GM06990 (cell line): ENCODE data around the gene SYTL2.

Experiments used
- DNase-seq: peaks from one replicate; pipeline ENCODE4 v3.0.0-alpha.2; 2011; ENCODE audit not compliant: insufficient read length; ENCODE audit errors: extremely low read depth
- H3K27me3 ChIP-seq: replicated peaks from 2 replicates; pipeline ENCODE4 v1.6.0; 2011; ENCODE audit warnings: low read length; ENCODE audit not compliant: control insufficient read depth, insufficient read depth
- H3K36me3 ChIP-seq: 2 replicates; pipeline ENCODE4 v1.5.1; 2011; ENCODE audit warnings: low read length; ENCODE audit not compliant: control insufficient read depth, insufficient read depth
- H3K4me3 ChIP-seq: replicated peaks from 2 replicates; pipeline ENCODE4 v1.5.1; 2011; ENCODE audit warnings: low read depth, mild to moderate bottlenecking, control low read depth, low read length
- CTCF ChIP-seq: IDR thresholded peaks from 2 replicates; pipeline ENCODE4 v1.5.1; 2011; ENCODE audit warnings: low read length, control low read depth, mild to moderate bottlenecking, inconsistent platforms; ENCODE audit not compliant: insufficient read depth, poor library complexity, severe bottlenecking

The SYTL2 gene

GRCh38 chr11:85718126-85718943, 92.6 kb downstream of the SYTL2 start:
- H3K36me3 ChIP-seq, result no peaks in the 10 kb centered on the region
- no peak overlapping the region for H3K4me3 ChIP-seq
- DNase-seq, result no peak
- TF ChIP-seq CTCF, result no peak
- no peaks in the 10 kb centered on the region for H3K27me3 ChIP-seq

GRCh38 chr11:85717429-85717828, 93.5 kb downstream of the SYTL2 start:
- DNase-seq, result no peak
- no peaks in the 10 kb centered on the region for H3K36me3 ChIP-seq
- TF ChIP-seq CTCF, result no peak
- H3K4me3 ChIP-seq, result no peak overlapping the region
- H3K27me3 ChIP-seq, result no peaks in the 10 kb centered on the region

GRCh38 chr11:85712953-85713352, 98.0 kb downstream of the SYTL2 start:
- no peak for DNase-seq
- Histone ChIP-seq H3K4me3 (no peak overlapping the region), H3K27me3 (no peaks in the 10 kb centered on the region), H3K36me3 (no peaks in the 10 kb centered on the region)
- no peak for TF ChIP-seq CTCF

GRCh38 chr11:85710917-85711316, 100.0 kb downstream of the SYTL2 start:
- Histone ChIP-seq H3K36me3 (no peaks in the 10 kb centered on the region), H3K27me3 (no peaks in the 10 kb centered on the region)
- DNase-seq, result no peak

GRCh38 chr11:85709941-85710702, 100.8 kb downstream of the SYTL2 start:
- no peaks in the 10 kb centered on the region for H3K27me3 ChIP-seq
- no peaks in the 10 kb centered on the region for H3K36me3 ChIP-seq

More at GRCh38 chr11:85710917-85711316, 100.0 kb downstream of the SYTL2 start:
- H3K4me3 ChIP-seq, result no peak overlapping the region
- no peak for TF ChIP-seq CTCF

More at GRCh38 chr11:85709941-85710702, 100.8 kb downstream of the SYTL2 start:
- DNase-seq, result no peak
- no peak for TF ChIP-seq CTCF
- no peak overlapping the region for H3K4me3 ChIP-seq
